Endothelial cell of umbilical vein (primary cell): ENCODE measurements around the gene IQGAP2. TPM values are rescaled to one million over a fixed set of nuclear protein-coding genes. Genes with fewer than 3 reads are reported as not detected.

Experiments used
- BruUV-seq: library from RNA; stranded (reverse); fragments of 400-500 nt; replicated peaks from 2 replicates; lab custom pipeline; 2021; lab: Mats Ljungman, UMichigan
- CTCF ChIA-PET: fragments of 300-600, 350-600 bp; sonication (Branson Sonifier 250); formaldehyde crosslinking; loops from one replicate; lab custom pipeline; 2021; ENCODE audit warnings: antibody characterized with exemption, inconsistent platforms; lab: Charles Lee
- POLR2A ChIA-PET: fragments of 300-600, 350-600 bp; sonication (Branson Sonifier 250); formaldehyde crosslinking; loops from one replicate; lab custom pipeline; 2021; ENCODE audit warnings: antibody characterized with exemption, inconsistent platforms; lab: Charles Lee
- DNase-seq: peaks from one replicate; pipeline ENCODE4 v3.0.0-alpha.2; 2011; ENCODE audit warnings: low read depth, low spot score
- FAIRE-seq: peaks from 2 replicates; lab custom pipeline; 2011; peaks lifted over from hg19 to GRCh38; lab: Jason Lieb, UNC
- H2AFZ ChIP-seq: 2 replicates; pipeline ENCODE4 v1.6.0; 2012; ENCODE audit warnings: low read depth, low read length, control low read depth, inconsistent platforms
- H3K27ac ChIP-seq: 2 replicates; pipeline ENCODE4 v1.5.1; 2011; ENCODE audit warnings: low read depth, mild to moderate bottlenecking, control low read depth, low read length, moderate library complexity; ENCODE audit not compliant: insufficient read depth
- H3K27me3 ChIP-seq, 2 experiments: 2 replicates each; pipeline versions ENCODE4 v1.6.0 to v1.6.1; 2011; ENCODE audit warnings: low read length in 2 of 2, mixed read lengths in 1 of 2; ENCODE audit not compliant: control insufficient read depth in 2 of 2, insufficient read depth in 2 of 2
- H3K36me3 ChIP-seq, 2 experiments: 2 replicates in 1 of 2; 3 replicates in 1 of 2; pipeline ENCODE4 v1.5.1; 2011; ENCODE audit warnings: low read length in 2 of 2, mild to moderate bottlenecking in 1 of 2, moderate library complexity in 1 of 2; ENCODE audit not compliant: control insufficient read depth in 2 of 2, insufficient read depth in 2 of 2; ENCODE audit errors: extremely low read depth in 1 of 2
- H3K4me1 ChIP-seq: 3 replicates; pipeline ENCODE4 v1.5.1; 2011; ENCODE audit warnings: mild to moderate bottlenecking, low read length; ENCODE audit not compliant: control insufficient read depth, insufficient read depth; ENCODE audit errors: extremely low read depth
- H3K4me2 ChIP-seq: 2 replicates; pipeline ENCODE4 v1.6.1; 2011; ENCODE audit warnings: low read length, control low read depth, mixed read lengths; ENCODE audit not compliant: insufficient read depth
- H3K4me3 ChIP-seq, 3 experiments: fragments of 200-600 bp in 1 of 3; sonication (generic), shearing (Covaris generic) in 1 of 3; replicated peaks in 1 of 3; 2 replicates each; pipeline ENCODE4 v1.5.1; 2011 to 2016; ENCODE audit warnings: control low read depth in 3 of 3, low read length in 3 of 3, mild to moderate bottlenecking in 2 of 3, inconsistent platforms in 1 of 3, low read depth in 1 of 3, moderate library complexity in 1 of 3; ENCODE audit not compliant: insufficient read depth in 1 of 3
- H3K79me2 ChIP-seq: 2 replicates; pipeline ENCODE4 v1.6.0; 2012; ENCODE audit warnings: low read length, inconsistent platforms; ENCODE audit not compliant: control insufficient read depth, insufficient read depth
- H3K9ac ChIP-seq: replicated peaks from 2 replicates; pipeline ENCODE3; 2011; ENCODE audit warnings: low read length, control low read depth; ENCODE audit not compliant: insufficient read depth; ENCODE audit errors: extremely low read depth
- H3K9me1 ChIP-seq: replicated peaks from 3 replicates; pipeline ENCODE4 v1.6.0; 2011; ENCODE audit warnings: mild to moderate bottlenecking, low read length; ENCODE audit not compliant: control insufficient read depth, insufficient read depth; ENCODE audit errors: extremely low read depth
- H3K9me3 ChIP-seq: replicated peaks from 2 replicates; pipeline ENCODE4 v1.5.1; 2012; ENCODE audit warnings: low read length, inconsistent platforms; ENCODE audit not compliant: control insufficient read depth, insufficient read depth
- H4K20me1 ChIP-seq: replicated peaks from 2 replicates; pipeline ENCODE3; 2011; ENCODE audit warnings: mild to moderate bottlenecking, low read length; ENCODE audit not compliant: control insufficient read depth, insufficient read depth; ENCODE audit errors: extremely low read depth
- EZH2 ChIP-seq: IDR thresholded peaks from 2 replicates; pipeline ENCODE4 v1.6.1; 2012; ENCODE audit warnings: borderline replicate concordance, low read depth, mild to moderate bottlenecking, moderate library complexity, low read length, inconsistent platforms; ENCODE audit not compliant: severe bottlenecking
- FOS ChIP-seq: IDR thresholded peaks from 2 replicates; pipeline ENCODE4 v1.6.1; 2011; ENCODE audit warnings: mild to moderate bottlenecking, low read length, moderate library complexity, borderline replicate concordance; ENCODE audit not compliant: insufficient read depth
- GATA2 ChIP-seq: IDR thresholded peaks from 2 replicates; pipeline ENCODE4 v1.7.0; 2011; ENCODE audit warnings: low read depth, mild to moderate bottlenecking, moderate library complexity, mixed read lengths, low read length; ENCODE audit not compliant: insufficient read length, insufficient read depth
- JUN ChIP-seq: IDR thresholded peaks from 2 replicates; pipeline ENCODE4 v1.6.1; 2011; ENCODE audit warnings: borderline replicate concordance, low read depth; ENCODE audit not compliant: insufficient read length, insufficient read depth
- MAX ChIP-seq: IDR thresholded peaks from 2 replicates; pipeline ENCODE4 v1.6.1; 2011; ENCODE audit not compliant: insufficient read depth, insufficient read length
- MYC ChIP-seq: IDR thresholded peaks from one replicate; pipeline ENCODE4 v1.6.1; 2011; ENCODE audit warnings: mild to moderate bottlenecking, low read depth, low read length
- POLR2A ChIP-seq: IDR thresholded peaks from 2 replicates; pipeline ENCODE4 v1.6.1; 2012; ENCODE audit warnings: low read depth, mild to moderate bottlenecking, control low read depth, low read length
- POLR2AphosphoS5 ChIP-seq: IDR thresholded peaks from 2 replicates; pipeline ENCODE4 v1.6.1; 2012; ENCODE audit warnings: low read depth, mild to moderate bottlenecking, control low read depth, low read length, moderate library complexity; ENCODE audit not compliant: insufficient read depth
- dilution Hi-C: fragments of 300-500 bp; cut with MboI; formaldehyde crosslinking; loops from one replicate; pipeline ENCODE4 v1.15.0; 2019; ENCODE audit warnings: low sequenced_read_pairs; ENCODE audit not compliant: extremely low pct_ligation_motif_present
- intact Hi-C: fragments of 100-400 bp; cut with micrococcal nuclease; formaldehyde crosslinking; loops from one replicate; pipeline ENCODE4 v1.10.0; 2022
- polyA plus RNA-seq, 4 experiments: library from polyadenylated mRNA; depleted of rRNA in 3 of 4; stranded (reverse) in 3 of 4; unstranded in 1 of 4; fragments of >200 nt; gene quantifications; 2 replicates each; pipeline versions ENCODE4 v1.2.1 to v1.2.3, GENCODE V29; 2011 to 2012; ENCODE audit warnings: missing spikeins in 1 of 4
- total RNA-seq: library from RNA; stranded (reverse); gene quantifications from 2 replicates; pipeline ENCODE4 v1.2.3, GENCODE V29; 2021
- TF ChIP-seq, protein P1 (sequence below), 2 donors: IDR thresholded peaks; 1 replicate in 1 of 2; 2 replicates in 1 of 2; pipeline ENCODE4 v1.5.1; 2011; ENCODE audit warnings: low read length in 2 of 2, mild to moderate bottlenecking in 2 of 2, moderate library complexity in 2 of 2, control low read depth in 1 of 2, inconsistent platforms in 1 of 2, low read depth in 1 of 2; ENCODE audit not compliant: insufficient read depth in 1 of 2; ENCODE audit errors: extremely low read depth in 1 of 2

Gene IQGAP2
- total and polyA plus RNA-seq, 2 donors (not counting 3 experiments of a cell fraction or from before 2014, with no cell fraction given), result 4.5 to 4.7 TPM

- H3K4me1 ChIP-seq, result peaks cover 17% of the 10 kb centered on the region
- H3K4me2 ChIP-seq, result no peak overlapping the region
- H2AFZ ChIP-seq, result no peak overlapping the region
- ChIA-PET CTCF (interaction anchor here (0.9 to 2.6 kb wide), 3 partner anchors 12 to 148 kb away, joined by 3 to 8 read pairs (median 3); no protein-coding TSS in a partner anchor), POLR2A (no interaction called here)
- H3K36me3 ChIP-seq, result no peaks in the 10 kb centered on the region
- intact Hi-C loops (no loop called here), dilution Hi-C loops (no loop called here)
- H3K4me3 ChIP-seq, result no peak overlapping the region
- no TSS peak for BruUV-seq
- no peak overlapping the region for H3K27ac ChIP-seq
- H4K20me1 ChIP-seq, result no peaks in the 10 kb centered on the region
- H3K27me3 ChIP-seq, result no peaks in the 10 kb centered on the region
- no peak for TF ChIP-seq FOS
- TF ChIP-seq MYC, result no peak
- no peak for TF ChIP-seq EZH2
- no peak for TF ChIP-seq POLR2AphosphoS5
- TF ChIP-seq MAX, result no peak
- no peak for TF ChIP-seq GATA2
- TF ChIP-seq POLR2A, result no peak
- no peak for TF ChIP-seq JUN
- TF ChIP-seq, protein P1, sequence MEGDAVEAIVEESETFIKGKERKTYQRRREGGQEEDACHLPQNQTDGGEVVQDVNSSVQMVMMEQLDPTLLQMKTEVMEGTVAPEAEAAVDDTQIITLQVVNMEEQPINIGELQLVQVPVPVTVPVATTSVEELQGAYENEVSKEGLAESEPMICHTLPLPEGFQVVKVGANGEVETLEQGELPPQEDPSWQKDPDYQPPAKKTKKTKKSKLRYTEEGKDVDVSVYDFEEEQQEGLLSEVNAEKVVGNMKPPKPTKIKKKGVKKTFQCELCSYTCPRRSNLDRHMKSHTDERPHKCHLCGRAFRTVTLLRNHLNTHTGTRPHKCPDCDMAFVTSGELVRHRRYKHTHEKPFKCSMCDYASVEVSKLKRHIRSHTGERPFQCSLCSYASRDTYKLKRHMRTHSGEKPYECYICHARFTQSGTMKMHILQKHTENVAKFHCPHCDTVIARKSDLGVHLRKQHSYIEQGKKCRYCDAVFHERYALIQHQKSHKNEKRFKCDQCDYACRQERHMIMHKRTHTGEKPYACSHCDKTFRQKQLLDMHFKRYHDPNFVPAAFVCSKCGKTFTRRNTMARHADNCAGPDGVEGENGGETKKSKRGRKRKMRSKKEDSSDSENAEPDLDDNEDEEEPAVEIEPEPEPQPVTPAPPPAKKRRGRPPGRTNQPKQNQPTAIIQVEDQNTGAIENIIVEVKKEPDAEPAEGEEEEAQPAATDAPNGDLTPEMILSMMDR (IDR thresholded peaks at IDR 0.05; ENCODE audit: extremely low read depth in 1 of 2, insufficient read depth in 1 of 2, low read depth in 1 of 2, low read length in 2 of 2), result no peak
- no peaks in the 10 kb centered on the region for H3K79me2 ChIP-seq
- DNase-seq (no peak), FAIRE-seq (no peak)
- no peaks in the 10 kb centered on the region for H3K9me3 ChIP-seq
- H3K9me1 ChIP-seq, result no peaks in the 10 kb centered on the region
- no peak overlapping the region for H3K9ac ChIP-seq
Measured at GRCh38 chr5:76626738-76627137, 223.7 kb downstream of the IQGAP2 start.
